ENCODE measurements around the gene ERC2.

The ERC2 gene

GRCh38 chr3:55807210-55807609, 661.1 kb downstream of the ERC2 start:
- no peak for TF ChIP-seq CTCF (IDR thresholded peaks at IDR 0.05; ENCODE audit: low read depth, low read length)
- H3K4me3 ChIP-seq (ENCODE audit: low read depth, low read length), result no peak overlapping the region

DNA sequence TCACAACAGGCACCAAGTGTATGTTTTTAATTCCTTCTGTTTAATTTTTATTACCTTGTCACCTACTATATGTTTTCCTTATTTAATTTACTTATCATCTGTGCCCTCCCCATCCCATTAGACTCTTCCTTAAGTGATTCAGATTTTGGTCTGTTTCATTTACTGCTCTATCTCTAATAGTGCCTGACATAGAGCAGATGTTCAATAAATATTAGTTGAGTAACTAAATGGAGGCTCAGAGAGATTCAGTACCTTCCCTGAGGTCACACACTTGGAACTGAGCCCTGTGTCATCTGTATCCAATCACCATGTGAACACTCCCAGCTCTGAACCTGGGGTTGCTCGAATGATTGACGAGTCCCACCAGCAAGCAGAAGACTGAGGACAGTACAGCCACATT, 663.1 kb downstream of the ERC2 start:
- no peak for TF ChIP-seq CTCF (IDR thresholded peaks at IDR 0.05; ENCODE audit: low read depth, low read length)
- H3K4me3 ChIP-seq (ENCODE audit: low read depth, low read length), result no peak overlapping the region

DNA sequence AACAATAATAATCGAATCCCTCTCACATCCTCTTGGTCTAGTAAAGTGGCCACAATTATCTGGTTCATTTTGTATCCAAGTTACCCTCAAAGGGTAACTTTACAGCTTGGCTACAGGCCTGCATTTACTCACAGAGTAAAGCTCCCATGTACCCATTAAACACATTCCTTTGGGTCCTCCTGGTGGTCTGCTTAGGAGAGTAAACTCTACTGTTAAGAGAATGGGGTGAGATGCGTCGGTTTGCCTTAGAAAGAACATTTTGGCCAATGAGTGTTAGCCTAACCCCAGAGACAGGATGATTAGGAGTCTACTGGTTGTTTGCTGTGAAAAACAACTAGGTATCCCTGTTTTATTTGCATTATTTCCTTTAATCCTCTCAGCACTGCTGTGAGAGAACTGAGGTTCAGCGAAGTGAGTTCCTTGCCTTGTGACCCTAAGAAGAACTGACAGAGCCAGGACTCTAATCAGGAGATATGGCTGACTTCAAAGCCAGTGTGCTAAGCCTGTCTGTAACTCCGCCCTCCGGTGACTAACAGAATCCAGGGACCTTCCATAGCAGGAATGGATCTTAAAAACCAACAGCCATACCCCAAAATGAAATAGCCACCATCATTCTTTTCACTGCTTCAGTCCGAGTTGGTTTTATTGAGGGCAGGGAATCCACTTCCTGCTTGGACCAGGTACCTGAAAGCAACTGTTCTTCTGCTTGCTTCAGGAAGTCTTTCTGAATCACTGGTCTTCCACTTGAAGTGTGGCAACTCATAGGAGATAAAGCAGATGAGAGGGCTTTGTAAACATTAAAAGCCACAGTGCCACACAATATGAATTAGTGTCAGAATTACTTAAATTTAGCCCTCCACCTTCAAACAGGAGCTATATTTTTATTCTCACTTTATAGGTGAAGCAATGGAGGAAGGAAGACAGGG, 663.8 kb downstream of the ERC2 start:
- no peak for TF ChIP-seq CTCF (IDR thresholded peaks at IDR 0.05; ENCODE audit: low read depth, low read length)
- no peak overlapping the region for H3K4me3 ChIP-seq (ENCODE audit: low read depth, low read length)

DNA sequence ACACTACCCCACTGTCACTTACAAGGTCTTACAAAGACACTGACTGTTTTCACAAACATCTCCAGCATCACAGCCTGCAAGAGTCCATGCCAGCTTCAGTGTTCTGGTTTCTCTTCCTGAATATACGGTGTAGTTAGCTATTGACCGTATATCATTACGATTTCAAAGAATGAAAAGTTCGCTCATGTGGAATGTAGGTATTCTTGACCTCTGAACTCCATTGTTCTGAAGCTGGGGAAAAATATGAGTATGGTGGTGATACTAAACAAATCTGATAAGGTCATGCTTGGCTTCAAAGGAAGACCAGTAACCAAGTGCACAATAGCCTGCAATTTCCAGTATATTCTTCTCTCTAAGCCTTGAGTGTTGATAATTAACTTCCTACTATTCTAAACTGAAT, 665.5 kb downstream of the ERC2 start:
- no peak for TF ChIP-seq CTCF (IDR thresholded peaks at IDR 0.05; ENCODE audit: low read depth, low read length)
- H3K4me3 ChIP-seq (ENCODE audit: low read depth, low read length), result no peak overlapping the region

DNA sequence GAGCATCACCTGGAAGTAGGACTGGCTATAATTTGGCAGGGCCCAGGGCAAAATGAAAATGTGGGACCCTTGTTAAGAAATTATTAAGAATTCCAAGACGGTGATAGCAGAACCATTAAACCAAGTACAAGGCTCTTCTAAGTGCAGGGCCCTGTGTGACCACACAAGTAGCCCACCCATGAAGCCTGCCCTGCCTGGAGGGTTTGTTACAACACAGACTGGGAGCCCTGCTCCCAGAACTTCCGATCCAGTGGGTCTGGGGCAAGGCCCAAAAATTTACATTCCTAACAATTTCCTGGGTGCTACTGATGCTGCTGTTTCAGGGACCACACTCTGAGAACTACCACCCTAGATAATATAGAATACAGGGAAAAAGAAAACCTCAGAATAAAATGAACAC, 666.6 kb downstream of the ERC2 start:
- TF ChIP-seq CTCF (IDR thresholded peaks at IDR 0.05; ENCODE audit: low read depth, low read length), result no peak
- no peak overlapping the region for H3K4me3 ChIP-seq (ENCODE audit: low read depth, low read length)

DNA sequence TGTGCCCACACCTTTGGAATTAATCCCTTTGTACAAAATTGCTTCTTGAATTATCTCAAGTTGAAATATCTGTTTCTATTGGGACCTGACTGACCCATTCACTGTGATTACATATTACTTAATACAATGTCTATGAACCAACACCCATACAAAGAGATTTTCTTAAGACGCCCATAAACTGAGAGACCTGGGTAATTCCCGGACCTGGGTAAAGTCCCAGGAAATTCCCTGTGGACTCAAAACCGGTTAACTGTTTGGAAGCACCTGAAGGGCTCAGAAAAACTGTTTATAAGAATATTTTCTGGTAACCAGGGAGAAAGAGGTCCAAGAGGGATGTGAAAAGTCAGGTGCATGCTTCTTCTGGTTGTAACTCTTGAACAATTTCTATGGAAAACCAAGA, 667.2 kb downstream of the ERC2 start:
- TF ChIP-seq CTCF (IDR thresholded peaks at IDR 0.05; ENCODE audit: low read depth, low read length), result no peak

DNA sequence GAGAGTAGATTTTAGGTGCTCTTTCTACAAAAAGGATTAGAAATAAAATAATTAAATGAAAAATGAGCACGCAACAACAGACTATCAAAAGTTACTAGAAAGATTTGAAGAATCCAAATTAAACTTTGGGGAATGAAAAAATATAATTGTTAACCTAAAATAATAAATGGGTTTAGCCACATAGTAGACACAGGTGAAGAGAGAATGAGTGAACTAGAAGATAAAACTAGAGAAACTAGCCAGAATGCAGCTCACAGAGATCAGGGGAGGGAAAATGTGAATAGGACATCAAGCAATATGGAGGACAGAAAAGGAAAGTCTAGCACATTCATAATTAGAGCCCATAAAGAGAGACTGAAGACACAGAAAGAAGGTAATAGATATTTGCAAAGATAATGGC, 670.5 kb downstream of the ERC2 start:
- H3K4me3 ChIP-seq (ENCODE audit: low read depth, low read length), result no peak overlapping the region
- no peak for TF ChIP-seq CTCF (IDR thresholded peaks at IDR 0.05; ENCODE audit: low read depth, low read length)

More for the DNA sequence above, 667.2 kb downstream of the ERC2 start:
- no peak overlapping the region for H3K4me3 ChIP-seq (ENCODE audit: low read depth, low read length)

All from WI38 (cell line).